Stomach smooth muscle (tissue), 2 donors: ENCODE data around the gene CARD16.

Source experiments
- H3K27ac ChIP-seq: one replicate; pipeline ENCODE4 v1.7.0; 2013; ENCODE audit warnings: mild to moderate bottlenecking, low read length, inconsistent platforms
- H3K27me3 ChIP-seq, 2 donors: one replicate each; pipeline ENCODE4 v1.7.0; 2013; ENCODE audit warnings: low read length in 2 of 2; ENCODE audit not compliant: insufficient read depth in 2 of 2, control insufficient read depth in 1 of 2
- H3K36me3 ChIP-seq, 2 donors: one replicate each; pipeline ENCODE4 v1.7.0; 2013; ENCODE audit warnings: low read length in 2 of 2; ENCODE audit not compliant: control insufficient read depth in 2 of 2, insufficient read depth in 2 of 2
- H3K4me1 ChIP-seq: one replicate; pipeline ENCODE4 v1.7.0; 2013; ENCODE audit warnings: low read length; ENCODE audit not compliant: control insufficient read depth, insufficient read depth
- H3K4me3 ChIP-seq, 2 donors: one replicate each; pipeline ENCODE4 v1.7.0; 2013; ENCODE audit warnings: low read length in 2 of 2
- H3K9ac ChIP-seq, 2 donors: one replicate each; pipeline ENCODE4 v1.7.0; 2013; ENCODE audit warnings: low read length in 2 of 2, mild to moderate bottlenecking in 1 of 2
- H3K9me3 ChIP-seq, 2 donors: one replicate each; pipeline ENCODE4 v1.7.0; 2013; ENCODE audit warnings: low read length in 2 of 2; ENCODE audit not compliant: control insufficient read depth in 2 of 2
- donor health status: healthy.
- donor health status: Pancreatic carcinoma.

Gene CARD16

DNA sequence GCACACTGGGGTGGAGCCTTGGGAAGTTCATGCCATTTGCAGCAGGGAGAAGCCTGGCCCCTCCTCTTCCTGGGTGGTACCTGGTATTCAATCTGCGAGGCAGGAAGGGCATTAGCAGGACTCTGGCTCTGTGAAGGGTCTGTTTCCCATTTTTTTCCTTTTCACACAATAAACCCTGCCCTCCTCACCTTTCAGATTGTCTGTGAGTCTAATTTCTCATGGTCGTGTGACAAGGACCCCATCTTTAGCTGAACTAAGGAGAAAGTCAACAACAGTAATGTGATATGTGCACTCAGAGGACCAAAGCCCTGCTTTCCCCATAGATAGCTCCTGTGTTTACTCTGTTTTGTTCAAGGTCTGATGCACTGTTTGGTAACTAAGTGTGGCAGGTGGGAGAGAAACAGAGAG lies 50.1 kb downstream of the CARD16 start:
- Histone ChIP-seq H3K27me3 (no peaks in the 10 kb centered on the region), H3K4me3 (no peak overlapping the region), H3K9ac (no peak overlapping the region), H3K9me3 (no peaks in the 10 kb centered on the region), H3K36me3 (no peaks in the 10 kb centered on the region), H3K4me1 (no peaks in the 10 kb centered on the region), H3K27ac (no peak overlapping the region)

DNA sequence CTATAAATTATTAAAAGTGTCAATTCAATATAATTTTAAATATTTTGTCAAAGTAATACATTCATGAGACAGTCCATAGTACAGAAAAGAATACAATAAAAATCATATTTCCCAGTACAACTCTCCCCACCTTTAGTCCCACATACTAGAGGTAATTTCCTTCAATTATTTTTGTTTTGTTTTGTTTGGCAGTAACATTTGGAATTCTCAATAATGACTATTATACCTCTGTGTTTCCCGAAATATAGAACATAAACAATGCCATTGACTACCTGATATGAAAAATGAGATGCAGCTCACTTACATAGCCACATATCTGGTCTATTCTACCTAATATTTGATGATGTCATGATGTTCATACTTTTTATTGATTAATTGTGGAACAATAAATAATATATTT lies 52.4 kb downstream of the CARD16 start:
- H3K9me3 ChIP-seq, result no peaks in the 10 kb centered on the region
- H3K27me3 ChIP-seq, result no peaks in the 10 kb centered on the region
- no peak overlapping the region for H3K27ac ChIP-seq
- no peaks in the 10 kb centered on the region for H3K36me3 ChIP-seq
- H3K4me1 ChIP-seq, result no peaks in the 10 kb centered on the region
- no peak overlapping the region for H3K9ac ChIP-seq
- no peak overlapping the region for H3K4me3 ChIP-seq

DNA sequence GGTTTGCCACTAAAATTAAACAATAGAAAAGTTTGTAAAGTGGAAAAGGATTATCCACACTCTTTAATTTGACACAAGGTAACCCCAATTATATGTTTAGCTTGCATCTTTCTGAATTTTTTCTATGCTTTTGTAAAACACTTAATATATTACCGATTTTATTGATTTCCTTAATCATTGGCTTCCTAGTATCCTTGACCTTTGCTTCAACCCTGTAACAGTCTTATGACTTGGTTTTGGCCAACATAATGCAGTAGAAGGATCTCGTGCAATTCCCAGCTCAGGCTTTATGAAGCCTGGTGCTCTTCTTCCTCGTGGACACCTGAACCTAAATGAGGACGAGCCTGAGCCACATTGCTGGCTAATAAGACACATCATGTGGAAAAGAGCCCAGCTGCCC lies 53.1 kb downstream of the CARD16 start:
- Histone ChIP-seq H3K27ac (no peak overlapping the region), H3K4me3 (no peak overlapping the region), H3K9me3 (peaks cover 0 to under 1% of the 10 kb centered on the region in 2 donors), H3K4me1 (no peaks in the 10 kb centered on the region), H3K9ac (no peak overlapping the region), H3K27me3 (no peaks in the 10 kb centered on the region), H3K36me3 (no peaks in the 10 kb centered on the region)
